ENCODE measurements around the gene TMPRSS4. TPM values are rescaled to one million over a fixed set of nuclear protein-coding genes. Genes with fewer than 3 reads are reported as not detected.

The TMPRSS4 gene
- total RNA-seq, 4 donors from 2014 or later, result 224 to 423 (median 248) TPM

DNA sequence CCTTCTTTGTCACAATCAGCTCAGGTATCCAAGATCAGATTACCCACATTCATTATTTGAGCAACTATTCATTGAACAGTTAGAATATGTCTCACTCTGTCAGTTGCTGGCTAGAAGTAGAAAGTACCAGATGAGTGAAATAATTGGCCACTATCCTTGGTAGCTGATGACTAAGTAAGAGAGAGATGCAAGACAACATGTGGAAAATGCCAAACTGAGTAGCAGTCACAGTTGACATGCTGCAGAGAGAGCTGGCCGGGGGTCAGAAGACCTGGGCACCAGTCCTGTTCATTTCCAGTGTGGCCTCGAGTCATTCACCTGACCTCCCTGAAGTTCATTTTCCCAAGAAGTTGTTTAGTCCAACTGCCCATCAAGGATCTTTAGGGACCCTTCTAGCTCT lies 32.4 kb downstream of the TMPRSS4 start:
- in situ Hi-C loops (cut with MboI; ENCODE audit: low pct_ligation_motif_present in 1 of 4, low pct_unique_long_range_greater_than_20kb in 1 of 4, low sequenced_read_pairs in 3 of 4), result no loop called here
- DNase-seq, result no peak
- intact Hi-C loops (cut with DNase I; ENCODE audit: low total_unique reads), result no loop called here
- WGBS, 2 donors (ENCODE audit: low coverage in 1 of 2), result 55 to 73% methylated on average over 2 of the region's 2 CpGs
- TF ChIP-seq, protein P1, sequence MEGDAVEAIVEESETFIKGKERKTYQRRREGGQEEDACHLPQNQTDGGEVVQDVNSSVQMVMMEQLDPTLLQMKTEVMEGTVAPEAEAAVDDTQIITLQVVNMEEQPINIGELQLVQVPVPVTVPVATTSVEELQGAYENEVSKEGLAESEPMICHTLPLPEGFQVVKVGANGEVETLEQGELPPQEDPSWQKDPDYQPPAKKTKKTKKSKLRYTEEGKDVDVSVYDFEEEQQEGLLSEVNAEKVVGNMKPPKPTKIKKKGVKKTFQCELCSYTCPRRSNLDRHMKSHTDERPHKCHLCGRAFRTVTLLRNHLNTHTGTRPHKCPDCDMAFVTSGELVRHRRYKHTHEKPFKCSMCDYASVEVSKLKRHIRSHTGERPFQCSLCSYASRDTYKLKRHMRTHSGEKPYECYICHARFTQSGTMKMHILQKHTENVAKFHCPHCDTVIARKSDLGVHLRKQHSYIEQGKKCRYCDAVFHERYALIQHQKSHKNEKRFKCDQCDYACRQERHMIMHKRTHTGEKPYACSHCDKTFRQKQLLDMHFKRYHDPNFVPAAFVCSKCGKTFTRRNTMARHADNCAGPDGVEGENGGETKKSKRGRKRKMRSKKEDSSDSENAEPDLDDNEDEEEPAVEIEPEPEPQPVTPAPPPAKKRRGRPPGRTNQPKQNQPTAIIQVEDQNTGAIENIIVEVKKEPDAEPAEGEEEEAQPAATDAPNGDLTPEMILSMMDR (IDR thresholded peaks at IDR 0.05), result no peak
- no peak for TF ChIP-seq EP300 (IDR thresholded peaks at IDR 0.05; ENCODE audit: low read depth)
- TF ChIP-seq POLR2A (IDR thresholded peaks at IDR 0.05), result no peak
- TF ChIP-seq POLR2AphosphoS5 (IDR thresholded peaks at IDR 0.05), result peak in 1 of 3 donors; percentile 16
- Histone ChIP-seq H3K36me3 (no peaks in the 10 kb centered on the region), H3K4me3 (no peak overlapping the region), H3K27ac (no peak overlapping the region), H3K27me3 (no peaks in the 10 kb centered on the region), H3K9me3 (no peaks in the 10 kb centered on the region), H3K4me1 (peaks cover 0 to 6% (median 2%) of the 10 kb centered on the region in 4 donors)

DNA sequence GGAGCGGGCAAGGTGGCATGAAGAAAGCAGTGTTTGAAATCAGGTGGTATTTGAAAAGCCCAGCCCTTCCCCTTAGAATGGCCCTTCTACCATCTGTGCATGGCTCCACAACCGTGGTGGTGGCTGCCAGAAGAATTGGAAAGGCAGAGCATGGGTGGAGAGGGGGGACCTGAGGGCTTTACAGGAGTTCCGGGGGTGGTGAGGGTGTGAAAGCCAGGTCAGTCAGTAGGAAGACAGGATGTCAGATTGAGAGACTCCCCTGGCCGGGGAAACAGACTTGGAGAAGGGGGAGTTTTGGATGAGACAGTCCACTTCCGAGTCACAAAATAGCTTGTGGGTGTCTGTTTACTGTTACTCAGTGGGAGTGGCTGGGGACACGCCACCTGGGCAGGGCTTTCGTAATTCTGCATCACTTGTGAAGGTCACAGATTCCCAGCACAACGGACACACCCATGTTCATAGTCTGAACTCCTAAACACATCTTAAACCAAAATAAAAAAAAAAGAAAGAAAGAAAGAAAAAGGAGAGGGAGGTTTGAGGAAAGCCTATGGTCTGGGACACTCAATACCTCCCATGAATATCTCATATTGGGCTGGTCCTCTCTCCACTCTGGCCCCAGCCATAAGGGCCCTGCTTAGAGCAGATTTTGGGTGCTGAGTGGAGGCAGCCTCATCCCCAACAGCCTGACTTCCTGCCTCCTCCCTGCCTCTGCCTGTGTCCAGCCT lies 34.3 kb downstream of the TMPRSS4 start:
- WGBS, 2 donors (ENCODE audit: low coverage in 1 of 2), result 52% methylated on average over 8 of the region's 8 CpGs; no CpG with 5 or more reads in 1 of the 2 donors
- H3K4me3 ChIP-seq, result no peak overlapping the region
- H3K9me3 ChIP-seq, result no peaks in the 10 kb centered on the region
- peak; percentile 59 for DNase-seq
- H3K27me3 ChIP-seq, result no peaks in the 10 kb centered on the region
- in situ Hi-C loops (cut with MboI; ENCODE audit: low pct_ligation_motif_present in 1 of 4, low pct_unique_long_range_greater_than_20kb in 1 of 4, low sequenced_read_pairs in 3 of 4) (no loop called here), intact Hi-C loops (cut with DNase I; ENCODE audit: low total_unique reads) (no loop called here)
- peak overlapping the region in 3 of 4 donors; percentile 14 to 39 (median 34) for H3K27ac ChIP-seq
- TF ChIP-seq POLR2A (IDR thresholded peaks at IDR 0.05) (no peak), POLR2AphosphoS5 (IDR thresholded peaks at IDR 0.05) (no peak), EP300 (IDR thresholded peaks at IDR 0.05; ENCODE audit: low read depth) (no peak)
- TF ChIP-seq, protein P1 (IDR thresholded peaks at IDR 0.05), result no peak
- no peaks in the 10 kb centered on the region for H3K36me3 ChIP-seq
- H3K4me1 ChIP-seq, result peaks cover 0 to 6% (median 2%) of the 10 kb centered on the region in 4 donors

DNA sequence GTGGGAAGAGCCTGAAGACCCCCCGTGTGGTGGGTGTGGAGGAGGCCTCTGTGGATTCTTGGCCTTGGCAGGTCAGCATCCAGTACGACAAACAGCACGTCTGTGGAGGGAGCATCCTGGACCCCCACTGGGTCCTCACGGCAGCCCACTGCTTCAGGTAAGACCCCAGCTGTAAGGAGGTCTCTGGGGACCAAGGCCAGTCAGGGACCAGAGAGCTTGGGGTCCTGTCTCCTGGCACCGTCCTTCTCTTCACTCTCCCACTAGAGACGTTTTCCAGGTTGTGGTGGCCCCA lies 34.8 kb downstream of the TMPRSS4 start:
- H3K27ac ChIP-seq, result peak overlapping the region in 2 of 4 donors; percentile 14 to 39
- intact Hi-C loops (cut with DNase I; ENCODE audit: low total_unique reads), result no loop called here
- WGBS, 2 donors (ENCODE audit: low coverage in 1 of 2), result 89% methylated on average over 6 of the region's 6 CpGs; no CpG with 5 or more reads in 1 of the 2 donors
- H3K9me3 ChIP-seq, result no peaks in the 10 kb centered on the region
- no peak overlapping the region for H3K4me3 ChIP-seq
- in situ Hi-C loops (cut with MboI; ENCODE audit: low pct_ligation_motif_present in 1 of 4, low pct_unique_long_range_greater_than_20kb in 1 of 4, low sequenced_read_pairs in 3 of 4), result no loop called here
- TF ChIP-seq POLR2A (IDR thresholded peaks at IDR 0.05), result no peak
- TF ChIP-seq EP300 (IDR thresholded peaks at IDR 0.05; ENCODE audit: low read depth), result no peak
- no peak for TF ChIP-seq POLR2AphosphoS5 (IDR thresholded peaks at IDR 0.05)
- TF ChIP-seq, protein P1 (IDR thresholded peaks at IDR 0.05), result no peak
- H3K4me1 ChIP-seq, result peaks cover 0 to 6% (median 2%) of the 10 kb centered on the region in 4 donors
- H3K36me3 ChIP-seq, result no peaks in the 10 kb centered on the region
- H3K27me3 ChIP-seq, result no peaks in the 10 kb centered on the region
- no peak for DNase-seq

DNA sequence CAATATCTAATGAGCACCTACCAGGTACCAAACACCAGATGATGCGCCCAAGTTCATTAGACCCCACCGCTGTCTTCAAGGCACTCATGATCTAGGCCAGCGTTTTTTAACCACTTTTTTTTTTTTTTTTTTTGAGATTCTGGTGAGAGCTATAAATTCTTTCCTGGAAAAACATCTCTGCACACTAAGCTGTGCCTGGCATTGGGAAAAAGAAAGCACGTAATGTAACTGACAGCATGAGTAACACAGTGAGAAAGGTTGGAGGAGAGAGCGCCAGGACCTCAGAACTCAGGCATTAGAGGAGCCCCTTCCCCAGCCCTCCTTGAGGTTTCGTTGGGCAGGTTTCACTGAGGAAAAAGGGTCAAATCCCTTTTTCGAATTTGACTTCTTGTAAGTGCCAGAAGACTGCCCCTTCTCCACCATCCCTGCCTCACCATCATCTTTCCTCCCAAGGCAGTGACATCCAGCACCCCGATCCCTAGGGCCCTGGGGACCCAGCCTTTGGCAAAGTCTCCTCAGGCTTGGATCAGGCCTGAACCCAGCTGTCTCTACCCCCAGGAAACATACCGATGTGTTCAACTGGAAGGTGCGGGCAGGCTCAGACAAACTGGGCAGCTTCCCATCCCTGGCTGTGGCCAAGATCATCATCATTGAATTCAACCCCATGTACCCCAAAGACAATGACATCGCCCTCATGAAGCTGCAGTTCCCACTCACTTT lies 36.0 kb downstream of the TMPRSS4 start:
- in situ Hi-C loops (cut with MboI; ENCODE audit: low pct_ligation_motif_present in 1 of 4, low pct_unique_long_range_greater_than_20kb in 1 of 4, low sequenced_read_pairs in 3 of 4) (no loop called here), intact Hi-C loops (cut with DNase I; ENCODE audit: low total_unique reads) (no loop called here)
- WGBS, 2 donors (ENCODE audit: low coverage in 1 of 2), result 85 to 90% methylated on average over 4 to 11 of the region's 11 CpGs
- TF ChIP-seq POLR2AphosphoS5 (IDR thresholded peaks at IDR 0.05) (no peak), POLR2A (IDR thresholded peaks at IDR 0.05) (no peak), EP300 (IDR thresholded peaks at IDR 0.05; ENCODE audit: low read depth) (no peak)
- H3K4me3 ChIP-seq, result no peak overlapping the region
- DNase-seq, result no peak
- H3K9me3 ChIP-seq, result no peaks in the 10 kb centered on the region
- H3K36me3 ChIP-seq, result no peaks in the 10 kb centered on the region
- no peak overlapping the region for H3K27ac ChIP-seq
- peaks cover 0 to 6% (median 2%) of the 10 kb centered on the region in 4 donors for H3K4me1 ChIP-seq
- H3K27me3 ChIP-seq, result no peaks in the 10 kb centered on the region
